HUES64 (cell line): ENCODE results near the gene PDE4C.

Experiments used
- H3K27ac ChIP-seq: 2 replicates; pipeline ENCODE4 v1.7.0; 2013; ENCODE audit warnings: low read depth, low read length, inconsistent platforms
- H3K27me3 ChIP-seq: 2 replicates; pipeline ENCODE4 v1.6.1; 2013; ENCODE audit warnings: mild to moderate bottlenecking, low read length; ENCODE audit not compliant: insufficient read depth
- H3K36me3 ChIP-seq: 2 replicates; pipeline ENCODE4 v1.6.1; 2013; ENCODE audit warnings: mild to moderate bottlenecking, low read length; ENCODE audit not compliant: insufficient read depth
- H3K4me1 ChIP-seq: 2 replicates; pipeline ENCODE4 v1.6.1; 2013; ENCODE audit warnings: mild to moderate bottlenecking, low read length, moderate library complexity; ENCODE audit not compliant: insufficient read depth
- H3K4me3 ChIP-seq: 2 replicates; pipeline ENCODE4 v1.5.1; 2013; ENCODE audit warnings: mild to moderate bottlenecking, low read length, moderate library complexity
- H3K9ac ChIP-seq: 2 replicates; pipeline ENCODE4 v1.6.1; 2013; ENCODE audit warnings: mild to moderate bottlenecking, low read depth, low read length
- H3K9me3 ChIP-seq: 2 replicates; pipeline ENCODE4 v1.6.1; 2013; ENCODE audit warnings: low read depth, low read length; ENCODE audit not compliant: insufficient read depth
- WGBS: fragments of 150-250, 120-280 bp; methylation state at CpG from one replicate; pipeline ENCODE4 v1.1.7; 2013; ENCODE audit warnings: missing lambda C conversion rate; 5-methylcytosine and 5-hydroxymethylcytosine counted together

The PDE4C gene

DNA sequence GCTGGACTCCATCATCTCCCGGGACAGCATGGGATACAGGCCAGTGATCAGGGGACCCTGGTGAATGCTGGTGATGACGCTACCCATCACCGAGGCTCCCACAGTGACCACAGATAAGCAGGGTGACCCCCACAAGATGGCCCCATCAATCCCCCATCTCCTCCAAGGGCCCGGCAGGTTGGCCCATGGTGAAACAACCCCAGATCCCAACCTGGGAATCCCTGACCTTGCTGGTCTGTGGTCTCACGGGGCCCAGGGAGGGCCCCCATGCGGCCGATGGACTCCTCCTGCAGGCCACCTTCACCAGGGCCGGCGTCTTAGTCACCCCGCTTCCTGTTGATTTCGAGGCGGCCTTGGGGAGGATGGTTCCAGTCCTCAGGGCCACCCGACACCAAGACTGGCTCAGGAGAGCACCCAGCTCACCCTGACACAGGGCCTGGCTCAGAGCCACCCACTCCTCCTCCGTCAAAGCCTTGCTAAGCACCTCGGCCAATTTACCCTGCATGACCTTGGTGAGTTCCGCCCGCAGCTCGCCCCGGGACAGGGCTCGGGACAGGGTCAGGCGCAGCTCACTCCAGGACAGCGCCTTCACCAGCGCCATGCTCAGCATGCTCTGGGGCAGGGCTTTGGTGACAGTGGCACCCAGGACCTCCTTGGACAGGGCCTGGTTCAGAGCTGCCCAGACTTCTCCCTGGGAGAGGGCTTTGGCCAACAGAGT is 38.1 kb upstream of the PDE4C start:
- WGBS = 94% methylated on average over 23 of the region's 23 CpGs
- Histone ChIP-seq H3K36me3 (peaks cover 16% of the 10 kb centered on the region), H3K9me3 (no peaks in the 10 kb centered on the region), H3K27me3 (0 out of 2 replicates have a peak, but pooled peaks cover 2% of the 10 kb centered on the region), H3K27ac (no peak overlapping the region), H3K9ac (no peak overlapping the region), H3K4me1 (no peaks in the 10 kb centered on the region), H3K4me3 (no peak overlapping the region)

DNA sequence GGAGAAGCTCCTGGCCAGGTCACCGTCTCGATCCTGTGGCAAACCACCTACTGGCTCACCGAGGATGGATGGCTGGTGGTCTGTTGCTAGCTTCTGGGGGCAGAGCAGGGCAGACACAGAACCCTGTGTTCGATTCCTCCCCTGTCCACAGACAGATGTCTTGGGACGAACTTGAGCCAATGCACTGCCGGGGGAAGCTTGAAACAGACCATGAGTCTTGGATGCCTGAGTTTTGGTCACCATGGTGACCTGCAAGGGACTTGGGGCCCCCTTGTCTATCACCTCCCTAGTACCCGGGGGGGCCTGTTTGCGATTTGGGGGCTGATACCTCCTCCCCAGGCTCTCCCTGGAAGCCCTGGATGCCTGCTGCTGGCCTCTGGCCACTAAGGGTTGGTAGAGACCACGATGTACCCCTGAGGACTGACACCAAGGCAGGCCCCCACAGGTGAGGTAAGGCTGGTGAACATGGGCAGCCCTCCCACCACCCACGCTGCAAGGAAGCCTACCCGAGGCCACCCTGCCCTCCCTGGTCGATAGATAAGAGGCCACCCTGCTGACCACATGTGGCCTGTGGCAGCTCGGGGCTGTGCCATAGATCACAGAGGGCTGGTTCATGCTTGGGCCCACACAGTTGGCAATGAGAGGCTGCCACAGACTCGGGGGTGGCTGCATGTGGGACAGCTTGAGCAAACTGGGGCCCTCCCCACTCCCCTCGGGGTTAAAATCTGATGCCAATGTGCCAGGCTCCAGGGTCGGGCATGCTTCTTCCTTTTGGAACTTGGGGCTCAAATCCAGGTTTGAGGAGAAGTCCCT is 37.3 kb upstream of the PDE4C start:
- Histone ChIP-seq H3K4me1 (no peaks in the 10 kb centered on the region), H3K4me3 (no peak overlapping the region), H3K27me3 (0 out of 2 replicates have a peak, but pooled peaks cover 2% of the 10 kb centered on the region), H3K36me3 (peaks cover 16% of the 10 kb centered on the region), H3K9ac (no peak overlapping the region), H3K9me3 (no peaks in the 10 kb centered on the region), H3K27ac (no peak overlapping the region)
- whole genome bisulfite sequencing = 92% methylated on average over 16 of the region's 16 CpGs

DNA sequence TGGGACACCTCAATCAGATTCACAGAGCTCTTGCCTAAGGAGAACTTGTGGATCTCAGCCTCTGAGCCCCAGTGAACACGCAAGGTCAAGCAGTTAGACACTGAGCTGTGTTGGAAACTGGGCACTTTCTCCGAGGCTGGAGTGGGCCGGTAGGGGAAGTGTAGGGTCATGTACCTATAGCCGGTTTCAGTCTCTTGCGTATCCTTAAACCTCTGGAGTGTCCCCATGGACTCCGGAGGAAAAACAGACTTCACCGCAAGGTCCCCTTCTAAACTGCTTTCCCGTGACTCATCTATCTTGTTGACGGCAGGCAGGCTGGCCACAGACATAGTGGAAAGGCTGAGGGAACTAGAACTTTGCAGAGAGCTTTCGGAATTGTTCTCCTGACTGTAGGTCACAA is 36.7 kb upstream of the PDE4C start:
- Histone ChIP-seq H3K9ac (no peak overlapping the region), H3K27ac (no peak overlapping the region), H3K36me3 (peaks cover 16% of the 10 kb centered on the region), H3K4me1 (no peaks in the 10 kb centered on the region), H3K4me3 (no peak overlapping the region), H3K9me3 (no peaks in the 10 kb centered on the region), H3K27me3 (0 out of 2 replicates have a peak, but pooled peaks cover 2% of the 10 kb centered on the region)
- WGBS = 93% methylated on average over 10 of the region's 10 CpGs

DNA sequence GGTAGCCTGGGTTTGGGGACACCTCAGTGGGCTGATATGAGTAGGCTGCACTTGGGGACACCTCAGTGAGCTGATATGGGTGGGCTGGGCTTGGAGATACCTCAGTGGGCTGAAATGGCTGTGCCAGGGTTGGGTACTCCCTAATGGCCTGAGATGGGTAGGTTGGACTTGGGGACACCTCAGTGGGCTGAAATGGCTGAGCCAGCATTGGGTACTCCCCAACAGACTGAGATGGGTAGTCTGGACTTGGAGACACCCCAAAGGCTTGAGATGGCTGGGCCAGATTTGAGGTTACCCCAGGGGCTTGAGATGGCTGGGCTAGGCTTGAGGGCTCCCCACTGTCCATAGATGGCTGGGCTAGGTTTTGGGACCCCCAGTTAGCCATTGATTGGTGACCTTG is 35.9 kb upstream of the PDE4C start:
- no peak overlapping the region for H3K9ac ChIP-seq
- no peak overlapping the region for H3K27ac ChIP-seq
- no peaks in the 10 kb centered on the region for H3K4me1 ChIP-seq
- H3K4me3 ChIP-seq = no peak overlapping the region
- peaks cover 13% of the 10 kb centered on the region for H3K36me3 ChIP-seq
- H3K9me3 ChIP-seq = no peaks in the 10 kb centered on the region
- H3K27me3 ChIP-seq = 0 out of 2 replicates have a peak, but pooled peaks cover 2% of the 10 kb centered on the region

DNA sequence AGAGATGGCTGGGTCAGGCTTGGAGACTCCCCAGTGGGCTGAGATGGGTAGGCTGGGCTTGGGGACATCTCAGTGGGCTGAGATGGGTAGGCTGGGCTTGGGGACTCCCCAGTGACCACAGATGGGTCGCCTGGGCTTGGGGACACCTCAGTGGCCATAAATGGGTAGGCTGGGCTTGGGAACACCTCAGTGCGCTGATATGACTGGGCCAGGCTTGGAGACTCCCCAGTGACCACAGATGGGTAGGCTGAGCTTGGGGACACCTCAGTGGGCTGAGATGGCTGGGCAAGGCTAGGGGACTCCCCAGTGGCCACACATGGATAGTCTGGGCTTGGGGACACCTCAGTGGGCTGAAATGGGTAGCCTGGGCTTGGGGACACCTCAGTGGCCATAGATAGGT is 35.2 kb upstream of the PDE4C start:
- H3K4me3 ChIP-seq = no peak overlapping the region
- 77% methylated on average over 2 of the region's 2 CpGs for WGBS
- H3K4me1 ChIP-seq = no peaks in the 10 kb centered on the region
- H3K9ac ChIP-seq = no peak overlapping the region
- H3K27me3 ChIP-seq = 0 out of 2 replicates have a peak, but pooled peaks cover 2% of the 10 kb centered on the region
- H3K36me3 ChIP-seq = peaks cover 6% of the 10 kb centered on the region
- H3K9me3 ChIP-seq = no peaks in the 10 kb centered on the region
- no peak overlapping the region for H3K27ac ChIP-seq

DNA sequence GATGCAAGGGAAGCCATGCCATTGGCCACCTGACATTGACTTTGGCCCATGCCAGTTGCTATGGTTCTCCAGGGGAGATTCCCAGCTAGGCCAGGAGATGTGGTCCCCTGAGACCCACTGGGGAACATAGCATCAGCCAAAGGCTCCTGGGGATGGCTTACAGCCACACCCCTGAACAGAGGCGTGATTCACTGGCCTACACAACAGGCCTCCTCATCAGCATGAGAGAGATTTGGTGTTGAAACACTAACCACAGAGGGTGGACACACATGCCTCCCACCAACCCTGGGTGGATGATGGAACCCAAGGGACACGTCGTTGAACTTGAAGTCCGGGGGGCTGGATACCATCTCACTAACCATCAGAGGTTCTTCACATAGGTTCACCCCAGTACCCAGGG is 33.7 kb upstream of the PDE4C start:
- Histone ChIP-seq H3K4me3 (no peak overlapping the region), H3K36me3 (no peaks in the 10 kb centered on the region), H3K27me3 (0 out of 2 replicates have a peak, but pooled peaks cover 2% of the 10 kb centered on the region), H3K27ac (no peak overlapping the region), H3K4me1 (no peaks in the 10 kb centered on the region), H3K9me3 (no peaks in the 10 kb centered on the region), H3K9ac (no peak overlapping the region)
- 90% methylated on average over 4 of the region's 4 CpGs for WGBS

DNA sequence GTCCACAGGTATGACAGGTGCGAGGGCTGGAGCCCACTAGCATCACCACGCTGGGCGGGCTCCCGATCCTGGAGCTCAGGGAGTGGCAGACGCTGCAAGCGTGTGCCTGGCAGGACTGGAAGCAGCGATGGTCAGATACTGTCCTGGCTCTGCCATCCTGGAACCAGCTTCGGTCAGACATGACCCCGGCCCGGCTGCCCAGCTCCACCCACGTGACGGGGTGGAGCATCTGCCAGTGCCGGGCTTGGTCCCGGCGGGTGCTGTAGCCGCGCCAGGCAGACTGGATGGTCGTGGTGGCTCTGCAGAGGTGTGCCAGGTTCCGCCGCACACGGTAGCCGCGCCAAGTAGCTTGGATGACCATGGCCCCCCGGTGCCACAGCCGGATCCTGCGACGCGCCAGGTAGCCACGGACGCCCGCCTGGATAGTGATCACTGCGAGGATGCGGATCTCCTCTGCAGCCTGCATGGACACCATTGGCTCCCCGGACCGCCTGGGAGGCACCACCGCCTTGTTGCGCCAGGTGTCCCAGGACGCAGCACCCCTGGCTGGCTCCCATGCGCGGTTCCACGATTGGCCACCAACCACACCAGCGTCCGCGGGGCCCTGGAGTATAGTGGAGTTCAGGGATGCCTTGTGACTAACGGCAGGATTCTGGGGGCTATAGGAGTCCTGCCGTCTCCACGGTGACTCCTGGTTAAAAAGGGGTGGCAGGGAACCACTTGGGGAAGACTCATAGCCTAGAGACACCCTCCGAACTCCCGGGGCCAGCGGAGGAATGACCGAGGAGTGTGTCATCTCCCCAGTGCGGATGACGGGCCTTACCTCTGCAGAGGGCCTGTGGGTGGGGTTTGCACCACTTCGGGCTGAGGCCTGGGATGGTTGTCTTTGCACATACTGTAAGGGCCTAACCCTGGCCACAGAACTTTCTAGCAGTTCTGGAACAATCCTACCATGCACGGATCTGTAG is 31.5 kb upstream of the PDE4C start:
- H3K9me3 ChIP-seq = no peaks in the 10 kb centered on the region
- 94% methylated on average over 55 of the region's 55 CpGs for WGBS

DNA sequence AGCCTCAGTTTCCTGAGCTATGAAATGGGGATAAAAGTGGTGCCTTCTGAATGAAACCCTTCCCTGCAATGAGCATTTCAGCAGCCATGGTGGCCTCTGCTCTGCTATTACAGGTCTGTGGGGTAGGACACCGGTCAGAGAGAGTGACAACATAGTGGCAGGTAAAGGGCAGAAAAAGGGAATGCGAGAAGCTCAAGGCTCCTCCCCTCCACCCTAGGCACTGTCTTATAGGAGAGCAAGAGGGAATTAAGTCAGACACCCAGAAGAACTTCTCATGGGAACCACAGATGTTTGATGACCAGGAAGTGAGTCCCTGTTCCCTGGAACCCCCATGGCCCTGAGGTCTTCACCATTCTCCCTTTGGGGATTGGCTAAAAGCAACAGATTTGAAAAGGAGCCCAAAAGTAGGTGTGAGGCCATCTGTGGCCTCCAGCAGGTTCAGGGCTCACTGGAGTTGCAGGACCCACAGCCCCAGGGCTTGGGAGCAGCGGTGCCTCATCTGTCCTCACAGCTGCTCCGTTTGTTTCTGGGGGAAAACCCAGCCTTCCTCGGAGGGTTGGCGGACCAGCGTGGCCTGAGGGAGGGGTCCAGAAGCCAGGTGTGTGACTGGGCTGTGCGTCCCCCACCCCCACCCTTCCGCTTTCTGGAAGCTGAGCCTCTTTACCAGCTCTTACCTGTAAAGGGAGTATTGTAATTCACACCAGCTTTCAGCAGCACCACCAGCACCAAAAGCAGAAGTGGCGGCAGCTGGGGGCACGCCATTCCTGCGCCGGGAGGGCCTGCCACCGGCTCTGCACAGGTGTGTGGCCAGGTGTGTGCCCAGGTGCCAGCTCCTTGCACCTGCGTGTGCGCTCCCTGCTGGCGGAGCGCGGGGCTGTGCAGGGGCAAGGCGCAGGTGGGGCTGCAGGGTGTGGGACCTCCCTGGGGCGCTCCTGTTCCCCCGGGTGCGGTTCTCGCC is 28.6 kb upstream of the PDE4C start:
- Histone ChIP-seq H3K36me3 (no peaks in the 10 kb centered on the region), H3K27me3 (0 out of 2 replicates have a peak, but pooled peaks cover 2% of the 10 kb centered on the region)
- 61% methylated on average over 22 of the region's 24 CpGs for WGBS

More for the DNA sequence above, 31.5 kb upstream of the PDE4C start:
- Histone ChIP-seq H3K27me3 (0 out of 2 replicates have a peak, but pooled peaks cover 2% of the 10 kb centered on the region), H3K4me1 (no peaks in the 10 kb centered on the region; the same call in 1 of the 2 replicates), H3K4me3 (no peak overlapping the region), H3K36me3 (no peaks in the 10 kb centered on the region), H3K27ac (no peak overlapping the region), H3K9ac (no peak overlapping the region)

DNA sequence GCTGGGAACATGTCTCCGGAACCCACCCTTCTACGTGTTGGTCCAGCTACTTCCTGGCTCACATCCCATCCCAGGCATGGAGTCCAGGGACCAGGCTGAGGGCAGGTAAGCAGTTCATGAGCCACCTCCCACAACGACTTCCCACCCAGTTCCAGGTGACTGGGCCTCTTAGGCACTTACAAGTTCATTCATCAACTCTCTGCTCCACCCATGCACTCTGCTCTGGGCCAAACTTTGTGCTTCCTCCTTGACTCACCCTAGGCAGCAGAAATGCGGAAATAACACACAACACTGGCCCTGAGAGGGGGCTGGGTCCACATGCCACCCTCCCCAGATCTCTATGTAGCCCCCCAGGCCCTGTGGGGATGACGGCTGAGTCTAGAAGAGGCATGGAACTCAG is 27.5 kb upstream of the PDE4C start:
- Histone ChIP-seq H3K4me1 (no peaks in the 10 kb centered on the region; the same call in 1 of the 2 replicates), H3K27ac (no peak overlapping the region), H3K9ac (no peak overlapping the region), H3K27me3 (no peaks in the 10 kb centered on the region), H3K4me3 (no peak overlapping the region), H3K36me3 (no peaks in the 10 kb centered on the region), H3K9me3 (no peaks in the 10 kb centered on the region)
- 70% methylated on average over 5 of the region's 5 CpGs for WGBS

More for the DNA sequence above, 28.6 kb upstream of the PDE4C start:
- Histone ChIP-seq H3K4me1 (no peaks in the 10 kb centered on the region; the same call in 1 of the 2 replicates), H3K27ac (no peak overlapping the region), H3K4me3 (no peak overlapping the region), H3K9ac (no peak overlapping the region; the same call in 1 of the 2 replicates), H3K9me3 (no peaks in the 10 kb centered on the region)

DNA sequence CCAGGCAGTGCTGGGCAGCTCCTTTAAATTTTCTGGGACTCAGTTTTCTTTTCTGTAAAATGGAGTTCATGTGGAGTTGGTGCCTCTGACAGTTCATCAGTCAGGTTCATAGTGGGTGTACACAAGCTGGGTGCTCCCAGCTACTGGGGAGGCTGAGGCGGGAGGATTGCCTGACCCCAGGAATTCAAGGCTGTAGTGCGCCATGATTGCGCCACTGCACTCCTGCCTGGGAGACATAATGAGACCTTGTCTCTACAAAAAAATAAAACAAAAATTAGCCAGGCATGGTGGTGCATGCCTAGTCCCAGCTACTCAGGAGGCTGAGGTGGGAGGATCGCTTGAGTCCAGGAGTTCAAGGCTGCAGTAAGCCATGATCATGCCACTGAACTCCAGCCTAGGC is 26.9 kb upstream of the PDE4C start:
- Histone ChIP-seq H3K4me1 (peaks cover under 1% of the 10 kb centered on the region; the same call in 1 of the 2 replicates), H3K36me3 (no peaks in the 10 kb centered on the region), H3K4me3 (no peak overlapping the region), H3K9ac (no peak overlapping the region), H3K9me3 (no peaks in the 10 kb centered on the region), H3K27me3 (no peaks in the 10 kb centered on the region), H3K27ac (no peak overlapping the region)
- 92% methylated on average over 4 of the region's 4 CpGs for WGBS
